Gastrocnemius medialis (tissue), 4 donors: ENCODE results near the gene TRAPPC11.
"Not testable (repeated sequence)": the region's sequence is repeated elsewhere in the genome, so short reads cannot be mapped to it uniquely, and the experiment has no call there.

Experiments
- POLR2A ChIP-seq, 2 donors: fragments of 450-650 bp; IDR thresholded peaks; one replicate each; pipeline ENCODE4 v1.6.1; 2017; ENCODE audit warnings: antibody characterized with exemption in 2 of 2, mild to moderate bottlenecking in 2 of 2, moderate library complexity in 2 of 2
- TF ChIP-seq, protein P1 (sequence below), 5 experiments: fragments of 450-650 bp in 3 of 5; fragments of 200-600 bp in 2 of 5; sonication (generic) in 2 of 5; IDR thresholded peaks in 4 of 5; conservative IDR thresholded peaks in 1 of 5; 1 replicate in 4 of 5; 2 replicates in 1 of 5; pipeline ENCODE4 v1.5.1; 2016 to 2019; ENCODE audit warnings: antibody characterized with exemption in 5 of 5, mild to moderate bottlenecking in 3 of 5, moderate library complexity in 3 of 5

DNA sequence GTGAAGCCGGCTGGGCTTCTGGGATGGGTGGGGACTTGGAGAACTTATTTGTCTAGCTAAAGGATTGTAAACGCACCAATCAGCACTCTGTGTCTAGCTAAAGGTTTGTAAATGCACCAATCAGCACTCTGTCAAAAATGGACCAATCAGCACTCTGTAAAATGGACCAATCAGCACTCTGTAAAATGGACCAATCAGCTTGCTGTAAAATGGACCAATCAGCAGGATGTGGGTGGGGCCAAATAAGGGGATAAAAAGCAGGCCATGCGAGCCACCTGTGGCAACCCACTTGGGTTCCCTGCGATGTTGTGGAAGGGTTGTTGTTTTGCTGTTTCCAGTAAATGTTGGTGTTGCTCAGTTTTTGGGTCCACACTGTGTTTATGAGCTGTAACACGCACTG, 66.5 kb downstream of the TRAPPC11 start:
- TF ChIP-seq, protein P1, sequence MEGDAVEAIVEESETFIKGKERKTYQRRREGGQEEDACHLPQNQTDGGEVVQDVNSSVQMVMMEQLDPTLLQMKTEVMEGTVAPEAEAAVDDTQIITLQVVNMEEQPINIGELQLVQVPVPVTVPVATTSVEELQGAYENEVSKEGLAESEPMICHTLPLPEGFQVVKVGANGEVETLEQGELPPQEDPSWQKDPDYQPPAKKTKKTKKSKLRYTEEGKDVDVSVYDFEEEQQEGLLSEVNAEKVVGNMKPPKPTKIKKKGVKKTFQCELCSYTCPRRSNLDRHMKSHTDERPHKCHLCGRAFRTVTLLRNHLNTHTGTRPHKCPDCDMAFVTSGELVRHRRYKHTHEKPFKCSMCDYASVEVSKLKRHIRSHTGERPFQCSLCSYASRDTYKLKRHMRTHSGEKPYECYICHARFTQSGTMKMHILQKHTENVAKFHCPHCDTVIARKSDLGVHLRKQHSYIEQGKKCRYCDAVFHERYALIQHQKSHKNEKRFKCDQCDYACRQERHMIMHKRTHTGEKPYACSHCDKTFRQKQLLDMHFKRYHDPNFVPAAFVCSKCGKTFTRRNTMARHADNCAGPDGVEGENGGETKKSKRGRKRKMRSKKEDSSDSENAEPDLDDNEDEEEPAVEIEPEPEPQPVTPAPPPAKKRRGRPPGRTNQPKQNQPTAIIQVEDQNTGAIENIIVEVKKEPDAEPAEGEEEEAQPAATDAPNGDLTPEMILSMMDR (IDR thresholded peaks at IDR 0.05 in 4 of 5, conservative IDR thresholded peaks at IDR 0.05 in 1 of 5), result not testable (repeated sequence)
- not testable (repeated sequence) for TF ChIP-seq POLR2A (IDR thresholded peaks at IDR 0.05)
